ENCODE measurements around the gene AP3B1.

GRCh38 chr5:77994943-77995342 lies 299.6 kb downstream of the AP3B1 start:
- no peak for TF ChIP-seq CTCF (IDR thresholded peaks at IDR 0.05; ENCODE audit: insufficient read depth, low read length)
- no peak for TF ChIP-seq POLR2AphosphoS5 (IDR thresholded peaks at IDR 0.05; ENCODE audit: low read depth)
